ENCODE results near the gene AGRN.

The AGRN gene

GRCh38 chr1:1069056-1069710 lies 49.3 kb downstream of the AGRN start:
- Mint-ChIP-seq H3K27ac (no peak overlapping the region), H3K4me3 (peak overlapping the region in 2 of 3 experiments; percentile 64 to 76), H3K27me3 (ENCODE audit: low read depth) (peaks cover 33% of the 10 kb centered on the region), H3K9me3 (no peaks in the 10 kb centered on the region), H3K36me3 (ENCODE audit: low read depth) (no peaks in the 10 kb centered on the region), H3K4me1 (peaks cover 6% of the 10 kb centered on the region)
- TF ChIP-seq CTCF (IDR thresholded peaks at IDR 0.05; ENCODE audit: unreplicated experiment in 3 of 3) = no peak

GRCh38 chr1:1069711-1070676 lies 50.1 kb downstream of the AGRN start:
- Mint-ChIP-seq H3K9me3 (no peaks in the 10 kb centered on the region), H3K4me3 (peak overlapping the region; percentile 48 to 70 (median 53)), H3K27ac (peak overlapping the region in 1 of 3 experiments; percentile 37), H3K36me3 (ENCODE audit: low read depth) (no peaks in the 10 kb centered on the region), H3K4me1 (peaks cover 10% of the 10 kb centered on the region), H3K27me3 (ENCODE audit: low read depth) (peaks cover 40% of the 10 kb centered on the region)
- no peak for TF ChIP-seq CTCF (IDR thresholded peaks at IDR 0.05; ENCODE audit: unreplicated experiment in 3 of 3)

- no peaks in the 10 kb centered on the region for H3K9me3 Mint-ChIP-seq
- no peak overlapping the region for H3K27ac Mint-ChIP-seq
- H3K4me1 Mint-ChIP-seq = peaks cover 5% of the 10 kb centered on the region
Observed at GRCh38 chr1:1071486-1072298, 51.8 kb downstream of the AGRN start.

GRCh38 chr1:1072299-1072848 lies 52.5 kb downstream of the AGRN start:
- Mint-ChIP-seq H3K4me3 (no peak overlapping the region), H3K9me3 (no peaks in the 10 kb centered on the region), H3K27me3 (ENCODE audit: low read depth) (peaks cover 21% of the 10 kb centered on the region), H3K27ac (no peak overlapping the region), H3K4me1 (peaks cover 5% of the 10 kb centered on the region), H3K36me3 (ENCODE audit: low read depth) (no peaks in the 10 kb centered on the region)
- TF ChIP-seq CTCF (IDR thresholded peaks at IDR 0.05; ENCODE audit: unreplicated experiment in 3 of 3) = no peak

More at GRCh38 chr1:1071486-1072298, 51.8 kb downstream of the AGRN start:
- Mint-ChIP-seq H3K4me3 (peak overlapping the region in 1 of 3 experiments; percentile 31), H3K27me3 (ENCODE audit: low read depth) (peaks cover 24% of the 10 kb centered on the region), H3K36me3 (ENCODE audit: low read depth) (no peaks in the 10 kb centered on the region)
- TF ChIP-seq CTCF (IDR thresholded peaks at IDR 0.05; ENCODE audit: unreplicated experiment in 3 of 3) = no peak

- Mint-ChIP-seq H3K27me3 (ENCODE audit: low read depth) (peaks cover 18% of the 10 kb centered on the region), H3K4me3 (no peak overlapping the region), H3K4me1 (peaks cover 5% of the 10 kb centered on the region), H3K9me3 (no peaks in the 10 kb centered on the region), H3K36me3 (ENCODE audit: low read depth) (no peaks in the 10 kb centered on the region), H3K27ac (no peak overlapping the region)
- no peak for TF ChIP-seq CTCF (IDR thresholded peaks at IDR 0.05; ENCODE audit: unreplicated experiment in 3 of 3)
Observed at GRCh38 chr1:1072849-1073742, 53.2 kb downstream of the AGRN start.

All from nephron (organoid).